Spleen (tissue), 11 donors: Measurements from ENCODE around the gene THAP12. TPM values are rescaled to one million over a fixed set of nuclear protein-coding genes. Genes with fewer than 3 reads are reported as not detected.

ENCODE experiments used
- DNase-seq: peaks from one replicate; pipeline ENCODE4 v3.0.0-alpha.2; 2020
- H3K27ac ChIP-seq, 8 donors: fragments of 200-600 bp; sonication (generic) in 7 of 8; 1 replicate in 4 of 8; 2 replicates in 4 of 8; pipeline versions ENCODE4 v1.5.0 to v1.8.0; 2016 to 2021; ENCODE audit warnings: inconsistent platforms in 4 of 8, mild to moderate bottlenecking in 4 of 8, moderate library complexity in 1 of 8
- H3K27me3 ChIP-seq, 7 donors: fragments of 200-600 bp; sonication (generic) in 6 of 7; replicated peaks in 1 of 7; 1 replicate in 4 of 7; 2 replicates in 3 of 7; pipeline versions ENCODE4 v1.5.0 to v1.8.0; 2016 to 2021; ENCODE audit warnings: inconsistent platforms in 3 of 7, mild to moderate bottlenecking in 1 of 7
- H3K36me3 ChIP-seq, 6 donors: fragments of 200-600 bp; sonication (generic) in 5 of 6; 1 replicate in 4 of 6; 2 replicates in 2 of 6; pipeline versions ENCODE4 v1.5.0 to v1.8.0; 2016 to 2021; ENCODE audit warnings: inconsistent platforms in 2 of 6
- H3K4me1 ChIP-seq, 6 donors: fragments of 200-600 bp; sonication (generic) in 5 of 6; 1 replicate in 3 of 6; 2 replicates in 3 of 6; pipeline versions ENCODE4 v1.5.0 to v1.8.0; 2016 to 2021; ENCODE audit warnings: inconsistent platforms in 3 of 6
- H3K4me3 ChIP-seq, 8 donors: fragments of 200-600 bp; sonication (generic) in 7 of 8; 1 replicate in 4 of 8; 2 replicates in 4 of 8; pipeline versions ENCODE4 v1.5.0 to v1.8.0; 2016 to 2021; ENCODE audit warnings: inconsistent platforms in 4 of 8, mild to moderate bottlenecking in 4 of 8, moderate library complexity in 2 of 8
- H3K9me3 ChIP-seq, 8 donors: fragments of 200-600 bp; sonication (generic) in 7 of 8; 1 replicate in 4 of 8; 2 replicates in 4 of 8; pipeline versions ENCODE4 v1.5.0 to v1.8.0; 2016 to 2021; ENCODE audit warnings: inconsistent platforms in 4 of 8
- CTCF ChIP-seq, 11 experiments: fragments of 200-600 bp in 7 of 11; fragments of 450-650 bp in 4 of 11; sonication (generic) in 4 of 11; IDR thresholded peaks in 8 of 11; conservative IDR thresholded peaks in 3 of 11; 1 replicate in 7 of 11; 2 replicates in 4 of 11; pipeline versions ENCODE4 v1.4.0 to v1.8.0; 2016 to 2021; ENCODE audit warnings: antibody characterized with exemption in 11 of 11, inconsistent platforms in 4 of 11, mild to moderate bottlenecking in 1 of 11
- POLR2A ChIP-seq, 3 donors: fragments of 450-650 bp; IDR thresholded peaks; one replicate each; pipeline ENCODE4 v1.5.1; 2017; ENCODE audit warnings: antibody characterized with exemption in 3 of 3, mild to moderate bottlenecking in 1 of 3
- POLR2AphosphoS5 ChIP-seq, 3 donors: sonication (generic); formaldehyde crosslinking; IDR thresholded peaks; one replicate each; pipeline ENCODE4 v1.5.1; 2017; ENCODE audit warnings: antibody characterized with exemption in 3 of 3
- WGBS, 5 donors: extraction: QIAGEN DNeasy Blood & Tissue Kit in 3 of 5; methylation state at CpG; one replicate each; pipeline versions ENCODE4 v1.1.5 to v1.1.7; 2013 to 2018; 5-methylcytosine and 5-hydroxymethylcytosine counted together
- intact Hi-C: fragments of 100-400 bp; cut with DNase I; formaldehyde crosslinking; loops from one replicate; pipeline ENCODE4 v1.15.0; 2023; ENCODE audit warnings: low total_unique reads
- polyA plus RNA-seq, 3 donors: library from polyadenylated mRNA; stranded (reverse); fragments of 200-250 nt; gene quantifications; one replicate each; pipeline ENCODE4 v1.2.1, GENCODE V29; 2013
- total RNA-seq, 7 donors: library from RNA; depleted of rRNA in 3 of 7; stranded (reverse); fragments of >200 nt in 3 of 7; fragmentation: NEBNext Ultra II Directional in 4 of 7; extraction: Animal tissue kit (Norgen Biotek cat#: 25700) in 4 of 7; gene quantifications; one replicate each; pipeline versions ENCODE4 v1.1.0 to v1.2.1, GENCODE V29; 2016 to 2021
- donor health status: healthy with polysubstance abuse.
- donor health status: DM: no; HTN: no; CAD: no; lungs with moderate emphysema.
- donor health status: DM: no; HTN: no; CAD: no.
- donor health status: Bipolar disorder and iron deficiency.
- donor health status: healthy.
- donor health status: DM: no; HTN: no; CAD: no.
- donor health status: DM: yes; HTN: yes; CAD: no.

Gene THAP12
- total and polyA plus RNA-seq, 10 donors: 28.4 to 51.8 (median 39.6) TPM

DNA sequence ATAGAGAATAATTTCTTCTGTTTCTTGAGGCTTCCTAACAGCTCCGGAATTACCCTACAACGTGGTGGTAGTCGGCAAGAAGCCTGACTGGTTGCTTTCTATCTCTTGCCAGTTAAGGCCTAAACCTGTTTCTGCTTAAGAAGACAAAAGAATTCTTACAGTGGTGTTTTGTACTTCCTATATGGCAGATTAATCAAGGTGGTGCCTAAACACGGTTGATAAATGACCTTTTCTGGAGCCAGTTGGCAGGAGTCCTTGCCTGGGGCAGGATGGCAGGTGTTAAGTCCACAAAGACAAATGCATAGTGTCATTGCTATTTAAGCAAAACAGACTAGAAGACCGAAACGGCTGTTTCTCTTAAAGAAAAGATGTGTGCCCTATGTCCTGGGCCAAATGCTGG lies 10.1 kb upstream of the THAP12 start:
- Histone ChIP-seq H3K27me3 (no peaks in the 10 kb centered on the region), H3K4me3 (no peak overlapping the region), H3K36me3 (no peaks in the 10 kb centered on the region), H3K27ac (no peak overlapping the region), H3K4me1 (no peaks in the 10 kb centered on the region), H3K9me3 (no peaks in the 10 kb centered on the region)
- WGBS, 5 donors: 36 to 49% (median 43%) methylated on average over 6 of the region's 6 CpGs
- intact Hi-C loops: no loop called here
- DNase-seq: no peak
- TF ChIP-seq POLR2A (IDR thresholded peaks at IDR 0.05) (no peak), POLR2AphosphoS5 (IDR thresholded peaks at IDR 0.05) (no peak), CTCF (IDR thresholded peaks at IDR 0.05 in 8 of 11, conservative IDR thresholded peaks at IDR 0.05 in 3 of 11) (no peak)

- TF ChIP-seq CTCF (IDR thresholded peaks at IDR 0.05 in 8 of 11, conservative IDR thresholded peaks at IDR 0.05 in 3 of 11) (no peak), POLR2AphosphoS5 (IDR thresholded peaks at IDR 0.05) (no peak), POLR2A (IDR thresholded peaks at IDR 0.05) (no peak)
Observed at GRCh38 chr11:76388408-76388807, 7.5 kb upstream of the THAP12 start.

GRCh38 chr11:76385903-76386302 lies 5.0 kb upstream of the THAP12 start:
- no peak for DNase-seq
- H3K27ac ChIP-seq: no peak overlapping the region
- no peak overlapping the region for H3K4me3 ChIP-seq
- no peaks in the 10 kb centered on the region for H3K27me3 ChIP-seq
- H3K36me3 ChIP-seq: peaks cover 0 to 3% (median 0%) of the 10 kb centered on the region in 6 donors
- 65 to 93% (median 88%) methylated on average over 5 of the region's 5 CpGs for WGBS, 5 donors
- intact Hi-C loops: no loop called here
- no peaks in the 10 kb centered on the region for H3K9me3 ChIP-seq
- H3K4me1 ChIP-seq: peaks cover 9 to 38% (median 19%) of the 10 kb centered on the region in 6 donors
- TF ChIP-seq POLR2A (IDR thresholded peaks at IDR 0.05): no peak
- TF ChIP-seq POLR2AphosphoS5 (IDR thresholded peaks at IDR 0.05): no peak
- TF ChIP-seq CTCF (IDR thresholded peaks at IDR 0.05 in 8 of 11, conservative IDR thresholded peaks at IDR 0.05 in 3 of 11): no peak

More at GRCh38 chr11:76388408-76388807, 7.5 kb upstream of the THAP12 start:
- Histone ChIP-seq H3K27me3 (no peaks in the 10 kb centered on the region), H3K36me3 (peaks cover 0 to 3% (median 0%) of the 10 kb centered on the region in 6 donors), H3K27ac (no peak overlapping the region), H3K4me3 (no peak overlapping the region), H3K9me3 (no peaks in the 10 kb centered on the region), H3K4me1 (peaks cover 0 to 16% (median 1%) of the 10 kb centered on the region in 6 donors)
- no peak for DNase-seq
- intact Hi-C loops: no loop called here
- 92 to 99% (median 97%) methylated on average over 2 of the region's 2 CpGs for WGBS, 5 donors

- DNase-seq: no peak
- H3K4me3 ChIP-seq: peak overlapping the region in 5 of 8 donors; percentile 87 to 99 (median 95)
- intact Hi-C loops: loop anchor here (5.0 kb wide), 1 partner anchor 60 kb away; no protein-coding TSS in a partner anchor
- H3K4me1 ChIP-seq: peaks cover 23 to 69% (median 49%) of the 10 kb centered on the region in 6 donors
- H3K27ac ChIP-seq: no peak overlapping the region
- H3K27me3 ChIP-seq: no peaks in the 10 kb centered on the region
- peaks cover 0 to 3% (median 0%) of the 10 kb centered on the region in 6 donors for H3K36me3 ChIP-seq
- TF ChIP-seq POLR2A (IDR thresholded peaks at IDR 0.05) (no peak), POLR2AphosphoS5 (IDR thresholded peaks at IDR 0.05) (no peak), CTCF (IDR thresholded peaks at IDR 0.05 in 8 of 11, conservative IDR thresholded peaks at IDR 0.05 in 3 of 11) (no peak)
- WGBS, 5 donors: 77 to 88% (median 84%) methylated on average over 6 of the region's 6 CpGs
- no peaks in the 10 kb centered on the region for H3K9me3 ChIP-seq
Observed at GRCh38 chr11:76382209-76382608, 1.3 kb upstream of the THAP12 start.
